Cardiac fibroblast (primary cell): ENCODE results near the gene CCDC69.
"Not testable (repeated sequence)": the region's sequence is repeated elsewhere in the genome, so short reads cannot be mapped to it uniquely, and the experiment has no call there.

Source experiments
- DNase-seq, 2 donors: peaks; one replicate each; pipeline versions ENCODE4 v3.0.0 to v3.0.0-alpha.2; 2010; ENCODE audit warnings: low read depth in 2 of 2
- H3K4me3 ChIP-seq, 2 donors: replicated peaks in 1 of 2; 1 replicate in 1 of 2; 2 replicates in 1 of 2; pipeline ENCODE4 v1.5.1; 2011; ENCODE audit warnings: low read depth in 2 of 2, low read length in 2 of 2, mild to moderate bottlenecking in 2 of 2, moderate library complexity in 1 of 2
- CTCF ChIP-seq: IDR thresholded peaks from one replicate; pipeline ENCODE4 v1.5.1; 2011; ENCODE audit warnings: low read depth, mild to moderate bottlenecking, low read length, inconsistent platforms

Gene CCDC69

GRCh38 chr5:151248651-151249050 lies 24.8 kb upstream of the CCDC69 start:
- TF ChIP-seq CTCF, result no peak
- no peak for DNase-seq
- H3K4me3 ChIP-seq, result no peak overlapping the region

- DNase-seq, result no peak
- H3K4me3 ChIP-seq, result no peak overlapping the region
- TF ChIP-seq CTCF, result no peak
Observed at GRCh38 chr5:151245680-151246219, 21.9 kb upstream of the CCDC69 start.

- no peak for TF ChIP-seq CTCF
Observed at GRCh38 chr5:151244206-151244605, 20.3 kb upstream of the CCDC69 start.

GRCh38 chr5:151243564-151243963 lies 19.7 kb upstream of the CCDC69 start:
- H3K4me3 ChIP-seq, result no peak overlapping the region
- TF ChIP-seq CTCF, result no peak
- no peak for DNase-seq

More at GRCh38 chr5:151244206-151244605, 20.3 kb upstream of the CCDC69 start:
- no peak overlapping the region for H3K4me3 ChIP-seq
- no peak for DNase-seq

GRCh38 chr5:151243127-151243526 lies 19.2 kb upstream of the CCDC69 start:
- DNase-seq, result no peak
- H3K4me3 ChIP-seq, result no peak overlapping the region
- no peak for TF ChIP-seq CTCF

GRCh38 chr5:151240924-151241635 lies 17.2 kb upstream of the CCDC69 start:
- TF ChIP-seq CTCF, result no peak
- no peak for DNase-seq
- no peak overlapping the region for H3K4me3 ChIP-seq

GRCh38 chr5:151240268-151240835 lies 16.5 kb upstream of the CCDC69 start:
- not testable (repeated sequence) for DNase-seq, H3K4me3 ChIP-seq
